ENCODE data around the gene TTR. TPM values are rescaled to one million over a fixed set of nuclear protein-coding genes. Genes with fewer than 3 reads are reported as not detected.

Gene TTR
- total RNA-seq, 1 donor from 2014 or later: not detected

GRCh38 chr18:31577195-31577594 is 14.5 kb upstream of the TTR start:
- Histone ChIP-seq H3K4me3 (no peak overlapping the region), H3K4me1 (peaks cover 3% of the 10 kb centered on the region), H3K9me3 (replicated peaks) (no peaks in the 10 kb centered on the region), H3K27me3 (ENCODE audit: low read depth) (no peaks in the 10 kb centered on the region), H3K36me3 (no peaks in the 10 kb centered on the region), H3K27ac (replicated peaks) (no peak overlapping the region)
- no peak for TF ChIP-seq CTCF (IDR thresholded peaks at IDR 0.05; ENCODE audit: borderline replicate concordance)
- no peak for DNase-seq
- intact Hi-C loops (cut with micrococcal nuclease): no loop called here

DNA sequence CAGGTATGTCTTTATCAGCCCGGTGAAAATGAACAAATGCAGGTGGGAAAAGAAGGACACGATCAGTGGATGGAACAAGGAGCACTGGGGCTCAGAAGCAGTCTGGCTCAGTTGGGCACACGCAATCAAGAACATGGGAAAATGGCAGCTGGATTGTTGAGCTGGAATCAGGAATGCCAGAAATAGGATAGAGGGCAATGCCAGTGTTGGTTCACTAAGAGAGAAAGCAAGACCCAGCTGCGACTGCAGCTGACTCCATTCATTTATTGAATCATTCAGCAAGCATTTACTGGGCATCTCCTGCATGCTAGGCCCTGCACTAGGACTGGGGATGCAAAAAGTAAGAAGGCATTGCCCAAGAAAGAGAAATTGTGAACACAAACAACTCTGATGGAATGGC is 13.6 kb upstream of the TTR start:
- no peak for DNase-seq
- H3K36me3 ChIP-seq: no peaks in the 10 kb centered on the region
- intact Hi-C loops (cut with micrococcal nuclease): no loop called here

GRCh38 chr18:31579375-31579774 is 12.3 kb upstream of the TTR start:
- H3K36me3 ChIP-seq: no peaks in the 10 kb centered on the region
- no peaks in the 10 kb centered on the region for H3K27me3 ChIP-seq (ENCODE audit: low read depth)
- H3K9me3 ChIP-seq (replicated peaks): no peaks in the 10 kb centered on the region
- intact Hi-C loops (cut with micrococcal nuclease): no loop called here
- H3K4me3 ChIP-seq: no peak overlapping the region
- peaks cover 3% of the 10 kb centered on the region for H3K4me1 ChIP-seq
- no peak for DNase-seq
- no peak overlapping the region for H3K27ac ChIP-seq (replicated peaks)
- no peak for TF ChIP-seq CTCF (IDR thresholded peaks at IDR 0.05; ENCODE audit: borderline replicate concordance)

More for the DNA sequence above, 13.6 kb upstream of the TTR start:
- no peak for TF ChIP-seq CTCF (IDR thresholded peaks at IDR 0.05; ENCODE audit: borderline replicate concordance)
- H3K4me1 ChIP-seq: peaks cover 3% of the 10 kb centered on the region
- no peak overlapping the region for H3K27ac ChIP-seq (replicated peaks)
- H3K27me3 ChIP-seq (ENCODE audit: low read depth): no peaks in the 10 kb centered on the region
- no peak overlapping the region for H3K4me3 ChIP-seq
- no peaks in the 10 kb centered on the region for H3K9me3 ChIP-seq (replicated peaks)

DNA sequence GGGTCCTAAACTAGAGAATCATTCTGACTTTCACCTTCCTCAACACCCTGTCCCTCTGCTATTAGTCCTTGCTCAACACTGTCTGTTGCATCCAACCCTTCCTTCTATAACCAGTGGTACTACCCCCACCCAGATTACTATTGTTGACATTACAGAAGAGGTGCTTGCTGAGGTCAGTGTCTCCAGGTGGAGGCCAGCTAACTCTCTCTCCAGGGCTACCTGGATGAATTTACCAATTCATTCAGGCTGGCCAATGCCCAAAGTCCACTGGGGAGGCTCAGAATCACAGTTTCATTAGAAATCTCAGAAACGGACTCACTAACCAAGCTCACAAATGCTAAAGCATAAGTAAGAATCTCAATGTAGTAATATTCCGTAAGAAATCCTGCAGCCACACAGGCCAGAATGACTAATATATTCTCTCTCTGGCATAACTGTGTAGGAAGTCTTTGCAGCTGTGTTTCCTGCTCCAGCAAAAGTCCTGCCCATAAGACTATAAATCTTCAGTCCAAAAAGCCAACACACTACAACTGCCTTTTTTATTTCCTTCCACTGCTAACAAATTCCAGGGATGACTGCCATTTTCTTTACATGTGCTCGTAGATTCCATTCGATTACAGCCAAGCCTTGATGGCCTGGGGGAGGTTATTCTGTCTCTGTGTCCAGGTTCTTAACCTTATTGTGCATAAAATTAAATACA is 10.0 kb upstream of the TTR start:
- intact Hi-C loops (cut with micrococcal nuclease): no loop called here
- H3K36me3 ChIP-seq: no peaks in the 10 kb centered on the region
- no peaks in the 10 kb centered on the region for H3K27me3 ChIP-seq (ENCODE audit: low read depth)
- no peaks in the 10 kb centered on the region for H3K4me1 ChIP-seq
- no peak overlapping the region for H3K4me3 ChIP-seq
- no peaks in the 10 kb centered on the region for H3K9me3 ChIP-seq (replicated peaks)
- no peak for TF ChIP-seq CTCF (IDR thresholded peaks at IDR 0.05; ENCODE audit: borderline replicate concordance)
- H3K27ac ChIP-seq (replicated peaks): no peak overlapping the region
- no peak for DNase-seq

- TF ChIP-seq CTCF (IDR thresholded peaks at IDR 0.05; ENCODE audit: borderline replicate concordance): no peak
- intact Hi-C loops (cut with micrococcal nuclease): no loop called here
These were observed 8.4 kb upstream of the TTR start for GRCh38 chr18:31583185-31583854.

More at GRCh38 chr18:31583185-31583854, 8.4 kb upstream of the TTR start:
- no peaks in the 10 kb centered on the region for H3K36me3 ChIP-seq
- no peaks in the 10 kb centered on the region for H3K4me1 ChIP-seq
- no peaks in the 10 kb centered on the region for H3K9me3 ChIP-seq (replicated peaks)
- H3K27ac ChIP-seq (replicated peaks): no peak overlapping the region
- H3K4me3 ChIP-seq: no peak overlapping the region
- no peak for DNase-seq
- H3K27me3 ChIP-seq (ENCODE audit: low read depth): no peaks in the 10 kb centered on the region

Data from left ventricle myocardium inferior (tissue), 1 donor.